HG03558 (cell line): ENCODE data around the gene SH3BP4.
"Not testable (repeated sequence)": the region's sequence is repeated elsewhere in the genome, so short reads cannot be mapped to it uniquely, and the experiment has no call there.

Source experiments
- ATAC-seq: cut with Tn5 transposase; IDR thresholded peaks from one replicate; pipeline ENCODE4 v1.9.1; 2021; ENCODE audit warnings: moderate number of reproducible peaks; ENCODE audit not compliant: unreplicated experiment; ENCODE audit errors: extremely low read depth

SH3BP4 gene

GRCh38 chr2:235048549-235048948 is 96.7 kb downstream of the SH3BP4 start:
- ATAC-seq = no peak

GRCh38 chr2:235049069-235049468 is 97.3 kb downstream of the SH3BP4 start:
- ATAC-seq = no peak

DNA sequence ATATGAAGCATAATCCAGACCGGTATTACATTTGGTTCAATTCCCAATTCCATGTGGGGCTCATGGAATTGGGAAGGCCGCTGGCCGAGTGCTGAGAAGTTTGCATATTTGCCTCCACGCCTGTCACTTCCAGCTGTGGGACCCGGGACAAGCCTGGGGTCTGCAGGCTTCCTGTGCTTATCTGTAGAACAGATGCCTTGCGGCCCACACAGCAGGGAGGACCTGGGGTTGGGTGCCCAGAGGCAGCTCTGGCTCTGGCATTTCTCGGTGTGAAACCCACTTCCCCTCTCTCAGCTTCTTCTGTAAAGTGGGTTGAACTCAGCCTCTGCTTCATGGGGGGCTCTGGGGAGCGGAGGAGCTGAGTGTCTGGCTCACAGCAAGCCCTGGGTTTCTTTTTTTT is 97.9 kb downstream of the SH3BP4 start:
- ATAC-seq = no peak

GRCh38 chr2:235050980-235051351 is 99.1 kb downstream of the SH3BP4 start:
- ATAC-seq = no peak

GRCh38 chr2:235051436-235052260 is 99.8 kb downstream of the SH3BP4 start:
- no peak for ATAC-seq

DNA sequence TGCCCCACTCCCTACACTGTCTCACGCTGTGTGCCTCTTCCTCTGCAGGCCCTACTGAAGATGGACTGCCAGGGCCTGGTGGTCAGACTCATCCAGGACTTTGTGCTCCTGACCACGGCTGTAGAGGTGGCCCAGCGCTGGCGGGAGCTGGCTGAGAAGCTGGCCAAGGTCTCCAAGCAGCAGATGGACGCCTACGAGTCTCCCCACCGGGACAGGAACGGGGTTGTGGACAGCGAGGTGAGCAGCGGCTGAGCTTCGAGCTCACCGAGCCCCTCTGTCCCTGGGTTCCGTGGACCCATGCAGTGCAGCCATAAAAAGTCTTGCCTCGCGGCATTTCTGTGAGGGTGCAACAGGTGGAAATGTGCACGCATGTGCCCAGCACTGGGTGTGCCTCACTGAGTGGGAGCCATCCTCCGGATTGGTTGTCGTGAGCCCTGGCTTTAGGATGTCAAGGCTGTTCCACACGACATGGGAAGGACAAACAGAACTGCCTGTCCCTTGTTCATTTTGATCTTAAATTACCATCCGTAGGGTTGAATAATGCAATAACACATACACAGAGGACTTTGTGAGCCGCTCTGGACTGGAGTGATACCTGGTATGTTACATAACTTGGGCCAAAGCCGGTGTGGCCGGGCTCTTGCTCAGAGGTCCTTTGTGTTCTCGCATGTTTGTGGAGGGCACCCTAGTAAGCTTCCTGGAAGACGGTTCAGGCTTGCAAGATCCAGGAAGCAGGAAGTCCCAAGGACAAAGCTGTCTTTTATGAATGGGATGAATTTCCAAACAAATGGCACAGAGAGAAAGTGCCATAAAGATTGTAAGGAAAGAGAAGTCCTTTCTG is 100.9 kb downstream of the SH3BP4 start:
- ATAC-seq = no peak

DNA sequence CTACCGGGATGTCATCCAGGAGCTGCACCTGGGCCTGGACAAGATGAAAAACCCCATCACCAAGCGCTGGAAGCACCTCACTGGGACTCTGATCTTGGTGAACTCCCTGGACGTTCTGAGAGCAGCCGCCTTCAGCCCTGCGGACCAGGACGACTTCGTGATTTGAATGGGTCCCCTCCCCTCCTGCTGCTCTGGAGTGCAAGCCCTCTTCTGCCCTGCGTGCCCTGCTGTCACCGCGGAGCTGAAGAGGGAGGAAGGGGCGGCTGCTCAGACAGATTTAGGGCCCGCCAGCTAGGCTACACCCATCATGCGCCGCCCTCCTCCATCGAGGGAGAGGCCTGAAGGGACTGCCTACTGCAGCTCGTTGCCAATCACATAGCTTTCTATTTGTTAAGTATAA is 101.8 kb downstream of the SH3BP4 start:
- ATAC-seq = no peak

DNA sequence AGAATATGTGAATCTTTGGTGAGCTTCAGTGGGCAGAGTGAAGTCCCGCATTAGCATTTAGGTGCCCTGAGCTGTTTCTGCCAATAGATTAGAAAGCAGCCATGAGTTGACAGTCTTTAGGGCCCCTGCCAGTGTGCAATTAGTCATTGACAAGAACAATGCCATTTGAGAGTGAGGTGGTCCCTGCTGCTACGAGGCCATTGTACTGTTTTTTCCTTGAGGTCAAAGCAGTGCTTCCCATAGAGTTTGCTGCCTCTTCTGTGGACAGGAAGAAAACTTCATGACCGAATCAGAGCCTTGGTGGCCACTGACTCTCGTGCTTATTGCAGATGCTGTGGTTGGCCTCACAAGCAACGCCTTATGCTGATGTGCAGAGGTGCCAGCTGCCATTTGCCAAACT is 102.7 kb downstream of the SH3BP4 start:
- no peak for ATAC-seq

GRCh38 chr2:235054919-235055318 is 103.1 kb downstream of the SH3BP4 start:
- no peak for ATAC-seq

DNA sequence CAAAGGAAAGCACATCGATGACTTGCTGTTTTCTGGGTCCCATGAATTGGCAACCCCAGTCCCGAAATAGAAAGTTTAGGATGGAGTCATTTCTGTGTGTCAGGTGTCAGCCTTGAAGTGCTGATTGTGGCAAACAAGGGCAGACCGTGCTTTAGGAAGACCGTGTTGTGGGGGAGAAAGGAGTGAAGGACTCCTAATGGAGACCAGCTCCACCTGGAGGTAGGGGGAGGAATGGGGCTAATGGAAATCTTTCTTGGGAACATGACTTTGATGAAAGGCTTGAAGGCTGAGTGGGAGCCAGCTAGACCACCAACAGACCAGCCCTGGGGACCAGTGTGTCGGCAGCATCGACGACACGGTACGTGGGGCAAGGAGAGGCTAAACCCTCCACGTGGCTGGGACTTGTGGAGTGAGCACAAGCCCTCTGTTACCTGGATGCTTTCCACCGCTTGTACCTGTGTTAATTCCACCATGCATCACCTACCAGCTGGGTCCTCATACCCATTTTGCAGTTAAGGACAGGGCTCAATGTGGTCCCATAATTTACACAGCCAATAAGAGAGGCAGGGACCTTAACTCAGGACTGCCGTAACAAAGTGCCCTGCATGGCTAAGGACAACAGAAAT is 104.2 kb downstream of the SH3BP4 start:
- no peak for ATAC-seq

GRCh38 chr2:235056768-235057167 is 105.0 kb downstream of the SH3BP4 start:
- ATAC-seq = no peak

- ATAC-seq = not testable (repeated sequence)
Observed at GRCh38 chr2:235057616-235058015, 105.8 kb downstream of the SH3BP4 start.

GRCh38 chr2:235059161-235059560 is 107.3 kb downstream of the SH3BP4 start:
- no peak for ATAC-seq

DNA sequence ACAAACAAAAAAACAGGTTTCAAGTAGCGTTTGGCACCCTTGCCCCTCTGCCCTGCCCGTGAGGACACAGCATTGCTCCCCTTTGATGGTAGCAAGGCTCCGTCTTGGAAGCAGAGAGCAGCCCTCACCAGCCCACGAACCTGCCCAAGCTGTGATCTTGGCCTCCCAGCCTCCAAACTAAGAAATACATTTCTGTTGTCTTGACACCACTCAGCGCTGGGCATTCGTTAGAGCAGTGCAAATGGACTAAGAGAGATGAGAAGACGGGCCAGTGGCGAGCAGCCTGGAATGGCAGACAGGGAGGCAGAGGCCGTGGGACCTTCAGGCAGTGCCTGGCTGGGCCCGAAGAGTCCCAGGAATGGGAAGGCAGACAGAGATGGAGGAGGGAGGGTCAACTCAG is 109.8 kb downstream of the SH3BP4 start:
- no peak for ATAC-seq

DNA sequence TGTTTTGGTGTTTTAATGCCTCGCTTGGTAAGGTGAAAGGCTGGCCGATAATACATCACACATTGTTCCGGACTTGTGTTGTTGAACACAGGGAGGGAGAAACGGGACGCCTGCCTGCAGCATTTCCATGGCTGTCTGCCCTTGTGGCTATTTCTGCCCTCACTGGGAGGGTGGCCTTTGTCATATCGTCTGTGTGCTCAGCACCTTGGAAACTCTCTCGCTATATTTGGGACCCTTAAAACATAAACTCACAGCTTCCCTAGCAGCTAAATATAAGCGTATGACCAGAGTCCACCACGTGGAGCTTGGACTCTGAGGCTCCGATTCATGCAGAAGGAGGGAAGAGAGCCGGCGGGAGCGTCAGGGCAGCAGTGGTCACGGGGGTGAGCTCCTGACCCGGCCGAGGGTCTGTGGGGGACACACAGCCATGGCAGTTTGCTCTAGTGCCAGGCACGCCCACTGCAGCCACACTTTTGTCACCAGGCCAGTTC is 111.7 kb downstream of the SH3BP4 start:
- ATAC-seq = no peak

DNA sequence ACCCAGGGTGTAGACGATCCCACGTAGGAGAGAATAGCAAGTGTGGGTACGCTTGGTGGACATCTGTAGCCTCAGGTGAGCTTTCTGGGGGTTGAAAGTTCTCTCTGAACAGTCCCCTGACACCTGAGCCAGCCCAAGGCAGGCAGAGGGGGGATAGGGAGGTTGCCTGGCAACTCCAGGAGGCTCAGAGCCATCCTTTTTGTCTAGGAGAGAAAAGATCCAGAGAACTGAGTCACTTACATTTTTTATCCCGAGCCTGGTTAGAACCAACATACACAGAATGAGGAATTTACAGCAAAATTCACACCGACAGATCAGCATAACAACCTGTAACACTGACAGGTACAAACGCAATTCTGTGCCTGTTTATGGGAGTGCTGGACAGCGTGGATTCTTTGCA is 113.2 kb downstream of the SH3BP4 start:
- ATAC-seq = no peak

DNA sequence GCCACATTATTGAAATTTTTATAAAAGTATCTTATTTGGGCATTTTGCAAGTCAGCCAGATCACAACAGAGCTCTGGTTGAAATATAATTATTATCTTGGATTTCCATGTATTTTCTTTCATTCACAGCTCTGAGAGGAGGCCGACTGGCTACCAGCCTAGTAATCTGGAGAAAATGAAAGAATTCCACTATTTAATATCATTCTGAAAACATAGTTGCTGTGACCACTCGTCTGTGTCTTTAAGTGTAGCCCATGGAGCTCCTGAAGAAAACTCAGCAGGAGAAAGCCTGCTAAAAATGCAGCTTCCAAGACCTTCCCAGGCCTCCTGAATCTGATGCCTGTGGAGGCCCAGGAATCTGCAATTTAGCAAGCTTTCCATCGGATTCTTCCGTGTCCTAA is 114.7 kb downstream of the SH3BP4 start:
- no peak for ATAC-seq

GRCh38 chr2:235066895-235067294 is 115.1 kb downstream of the SH3BP4 start:
- ATAC-seq = no peak

DNA sequence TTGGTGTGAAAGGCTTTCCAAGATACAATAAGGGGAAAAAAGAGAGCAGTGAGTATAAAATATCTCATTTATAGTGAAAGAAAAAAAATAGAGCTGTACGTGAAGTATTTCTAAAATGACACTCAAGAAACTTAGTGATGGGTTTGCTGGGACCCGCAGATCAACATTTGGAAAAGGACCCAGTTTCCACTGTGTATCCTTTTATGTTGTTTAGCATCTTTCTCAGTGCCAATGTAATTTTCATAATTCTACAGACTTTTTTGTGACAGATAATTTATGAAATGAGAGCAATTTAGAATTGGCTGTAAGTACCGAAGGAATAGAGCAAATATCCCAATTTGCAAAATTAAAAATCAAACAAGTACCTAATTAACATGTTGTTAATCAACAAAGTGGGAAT is 116.9 kb downstream of the SH3BP4 start:
- ATAC-seq = no peak

DNA sequence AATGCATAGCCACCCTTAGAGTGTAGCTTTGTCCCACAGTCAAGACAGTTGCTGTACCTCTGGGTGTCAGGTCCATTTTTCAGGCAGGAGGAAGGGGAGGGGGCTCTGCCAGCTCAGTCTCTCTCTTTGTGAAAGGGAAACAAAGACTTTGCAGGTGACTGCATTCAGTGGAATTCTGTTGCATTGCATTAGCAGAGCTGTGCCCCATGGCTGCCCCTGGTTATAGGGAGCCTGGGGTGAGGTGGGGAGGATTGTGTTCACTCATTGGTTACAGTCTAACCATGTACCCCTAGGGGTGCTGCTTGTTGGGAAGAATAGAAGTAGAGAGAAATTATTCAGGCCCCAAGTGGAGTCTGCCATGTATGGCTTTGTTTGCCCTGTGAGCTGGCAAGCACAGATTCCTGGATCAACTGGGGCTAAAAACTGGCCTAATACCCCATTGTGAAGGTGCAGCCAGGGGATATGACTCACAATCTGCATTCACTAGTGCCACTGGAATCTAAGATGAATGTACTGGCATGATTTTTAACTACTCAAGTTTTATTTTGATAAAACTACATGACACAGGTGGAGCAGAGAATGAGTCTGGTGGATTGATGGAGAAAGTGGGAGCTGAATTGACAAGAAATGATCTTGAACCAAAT is 118.4 kb downstream of the SH3BP4 start:
- ATAC-seq = no peak
